ENCODE results near the gene CHMP1A. TPM values are rescaled to one million over a fixed set of nuclear protein-coding genes. Genes with fewer than 3 reads are reported as not detected.

Gene CHMP1A
- total RNA-seq: 60.9 and 61.9 TPM in 2 replicates

GRCh38 chr16:89657442-89658220, at the start of gene CHMP1A, which contains the start of gene SPATA33:
Gene CHMP1A (minus strand): TSS chr16:89657708. CDS start chr16:89657588, 120 bp downstream.
Gene SPATA33 (plus strand): TSS chr16:89657836. CDS start chr16:89657912, 76 bp downstream.

GRCh38 chr16:89701425-89702406, 44.2 kb upstream of the CHMP1A start, which contains the start of gene SPATA2L:
Gene SPATA2L (minus strand): TSS chr16:89701705. CDS start chr16:89701232, 473 bp downstream.

GRCh38 chr16:89686520-89687091, 29.1 kb upstream of the CHMP1A start, which contains the start of gene CDK10:
Gene CDK10 (plus strand): TSS chr16:89686689. CDS start chr16:89686711, 22 bp downstream.

GRCh38 chr16:89613231-89613953, 44.1 kb downstream of the CHMP1A start, which contains the start of gene DPEP1:
Gene DPEP1 (plus strand): TSS chr16:89613642. CDS start chr16:89630411, 16,769 bp downstream.

Other genes starting within 250 kb of the CHMP1A start
- gene ANKRD11, start 167.1 kb downstream of the CHMP1A start, total RNA-seq: 61.8 and 93.9 TPM in 2 replicates
- 105 and 142 TPM in 2 replicates for gene SPG7, start 149.3 kb downstream of the CHMP1A start, total RNA-seq
- 2,185 and 2,282 TPM in 2 replicates for gene RPL13, start 97.0 kb downstream of the CHMP1A start, total RNA-seq
- gene CPNE7, start 82.0 kb downstream of the CHMP1A start, total RNA-seq: 1.3 and 16.1 TPM in 2 replicates
- not detected in 2 replicates for gene DPEP1, start 44.1 kb downstream of the CHMP1A start, total RNA-seq
- 2.2 and 3.2 TPM in 2 replicates for gene SPATA33, start 128 bp upstream of the CHMP1A start, total RNA-seq
- 32.4 and 42.5 TPM in 2 replicates for gene CDK10, start 29.0 kb upstream of the CHMP1A start, total RNA-seq
- 8.8 and 15.6 TPM in 2 replicates for gene SPATA2L, start 44.0 kb upstream of the CHMP1A start, total RNA-seq
- 9.8 and 13.8 TPM in 2 replicates for gene VPS9D1, start 63.2 kb upstream of the CHMP1A start, total RNA-seq
- 9.4 and 19.6 TPM in 2 replicates for gene ZNF276, start 63.8 kb upstream of the CHMP1A start, total RNA-seq
- gene FANCA, start 158.9 kb upstream of the CHMP1A start, total RNA-seq: 4.2 and 5.4 TPM in 2 replicates
- 0.72 and 1.1 TPM in 2 replicates for gene SPIRE2, start 170.8 kb upstream of the CHMP1A start, total RNA-seq
- gene TCF25, start 215.9 kb upstream of the CHMP1A start, total RNA-seq: 138 TPM in 2 replicates